Activated effector memory CD4-positive, alpha-beta T cell treated with anti-CD3 and anti-CD28 coated beads, Interleukin-2, amount 50 U/mL, for 16 hours (primary cell): ENCODE measurements around the gene SELENOF.

Source experiments
- DNase-seq: peaks from one replicate; pipeline ENCODE4 v3.0.0-alpha.2; 2020

SELENOF gene

GRCh38 chr1:86913896-86914600 is at the start of gene SELENOF:
SELENOF (minus strand) TSS chr1:86914126; CDS start chr1:86914111, 15 bp downstream.
- peak; percentile 99 for DNase-seq

GRCh38 chr1:86960548-86960947 is 46.6 kb upstream of the SELENOF start:
- no peak for DNase-seq

GRCh38 chr1:86957221-86957620 is 43.3 kb upstream of the SELENOF start:
- no peak for DNase-seq

GRCh38 chr1:86956221-86956620 is 42.3 kb upstream of the SELENOF start:
- DNase-seq = no peak

- DNase-seq = no peak
These were observed 41.8 kb upstream of the SELENOF start for GRCh38 chr1:86955678-86956077.

GRCh38 chr1:86953167-86953566 is 39.2 kb upstream of the SELENOF start:
- DNase-seq = no peak

GRCh38 chr1:86951430-86951829 is 37.5 kb upstream of the SELENOF start:
- DNase-seq = no peak

- DNase-seq = no peak
These were observed 36.9 kb upstream of the SELENOF start for GRCh38 chr1:86950712-86951419.

GRCh38 chr1:86948212-86948611 is 34.3 kb upstream of the SELENOF start:
- no peak for DNase-seq

- no peak for DNase-seq
These were observed 28.8 kb upstream of the SELENOF start for GRCh38 chr1:86942743-86943142.

- no peak for DNase-seq
These were observed 28.1 kb upstream of the SELENOF start for GRCh38 chr1:86942042-86942441.

- DNase-seq = no peak
These were observed 26.7 kb upstream of the SELENOF start for GRCh38 chr1:86940599-86940998.

- no peak for DNase-seq
These were observed 25.5 kb upstream of the SELENOF start for GRCh38 chr1:86939406-86939805.

GRCh38 chr1:86938855-86939254 is 24.9 kb upstream of the SELENOF start:
- no peak for DNase-seq

- DNase-seq = no peak
These were observed 24.5 kb upstream of the SELENOF start for GRCh38 chr1:86938450-86938849.

GRCh38 chr1:86933562-86934377 is 19.8 kb upstream of the SELENOF start:
- DNase-seq = no peak

- DNase-seq = no peak
These were observed 19.1 kb upstream of the SELENOF start for GRCh38 chr1:86933051-86933450.

- no peak for DNase-seq
These were observed 14.9 kb upstream of the SELENOF start for GRCh38 chr1:86928819-86929218.

GRCh38 chr1:86926883-86927282 is 13.0 kb upstream of the SELENOF start:
- DNase-seq = no peak

GRCh38 chr1:86925742-86926141 is 11.8 kb upstream of the SELENOF start:
- no peak for DNase-seq

GRCh38 chr1:86924324-86924960 is 10.5 kb upstream of the SELENOF start:
- no peak for DNase-seq

- no peak for DNase-seq
These were observed 8.5 kb upstream of the SELENOF start for GRCh38 chr1:86922445-86922844.

- DNase-seq = no peak
These were observed 2.8 kb upstream of the SELENOF start for GRCh38 chr1:86916752-86917151.
